Erythroblast (primary cell): ENCODE data around the gene RBM19.

Experiments
- GATA1 ChIP-seq: IDR thresholded peaks from 2 replicates; pipeline ENCODE4 v1.6.1; 2011; ENCODE audit warnings: low read depth, mild to moderate bottlenecking, control low read depth, low read length, moderate library complexity
- POLR2A ChIP-seq: IDR thresholded peaks from 2 replicates; pipeline ENCODE4 v1.6.1; 2011; ENCODE audit warnings: mild to moderate bottlenecking, low read length

- no peak for TF ChIP-seq POLR2A
- TF ChIP-seq GATA1 = no peak
Measured at GRCh38 chr12:113825705-113826104, 140.4 kb downstream of the RBM19 start.
